Neural cell (in vitro differentiated cells): ENCODE data around the gene ZFYVE28.

ENCODE experiments used
- EP300 ChIP-seq: fragments of 450-650 bp; conservative IDR thresholded peaks from 2 replicates; pipeline ENCODE4 v1.6.1; 2014; ENCODE audit warnings: antibody characterized with exemption, mild to moderate bottlenecking, moderate library complexity; ENCODE audit not compliant: poor library complexity, severe bottlenecking
- EZH2 ChIP-seq: fragments of 200-600, 300-800 bp; shearing (Covaris generic), sonication (generic); IDR thresholded peaks from 2 replicates; pipeline ENCODE4 v1.6.1; 2014; ENCODE audit warnings: antibody characterized with exemption, low read length, borderline replicate concordance, mild to moderate bottlenecking; ENCODE audit not compliant: insufficient read depth, poor library complexity, severe bottlenecking
- POLR2AphosphoS5 ChIP-seq: IDR thresholded peaks from 2 replicates; pipeline ENCODE4 v1.6.1; 2012
- RAD21 ChIP-seq: fragments of 450-650 bp; conservative IDR thresholded peaks from 2 replicates; pipeline ENCODE4 v1.6.1; 2014; ENCODE audit warnings: antibody characterized with exemption, mild to moderate bottlenecking, moderate library complexity
- TF ChIP-seq, protein P1 (sequence below): fragments of 450-650 bp; IDR thresholded peaks from 2 replicates; pipeline ENCODE4 v1.5.1; 2014; ENCODE audit warnings: antibody characterized with exemption, mild to moderate bottlenecking, moderate library complexity; ENCODE audit not compliant: poor library complexity, severe bottlenecking

GRCh38 chr4:2304321-2304876 is 114.0 kb downstream of the ZFYVE28 start:
- TF ChIP-seq, protein P1, sequence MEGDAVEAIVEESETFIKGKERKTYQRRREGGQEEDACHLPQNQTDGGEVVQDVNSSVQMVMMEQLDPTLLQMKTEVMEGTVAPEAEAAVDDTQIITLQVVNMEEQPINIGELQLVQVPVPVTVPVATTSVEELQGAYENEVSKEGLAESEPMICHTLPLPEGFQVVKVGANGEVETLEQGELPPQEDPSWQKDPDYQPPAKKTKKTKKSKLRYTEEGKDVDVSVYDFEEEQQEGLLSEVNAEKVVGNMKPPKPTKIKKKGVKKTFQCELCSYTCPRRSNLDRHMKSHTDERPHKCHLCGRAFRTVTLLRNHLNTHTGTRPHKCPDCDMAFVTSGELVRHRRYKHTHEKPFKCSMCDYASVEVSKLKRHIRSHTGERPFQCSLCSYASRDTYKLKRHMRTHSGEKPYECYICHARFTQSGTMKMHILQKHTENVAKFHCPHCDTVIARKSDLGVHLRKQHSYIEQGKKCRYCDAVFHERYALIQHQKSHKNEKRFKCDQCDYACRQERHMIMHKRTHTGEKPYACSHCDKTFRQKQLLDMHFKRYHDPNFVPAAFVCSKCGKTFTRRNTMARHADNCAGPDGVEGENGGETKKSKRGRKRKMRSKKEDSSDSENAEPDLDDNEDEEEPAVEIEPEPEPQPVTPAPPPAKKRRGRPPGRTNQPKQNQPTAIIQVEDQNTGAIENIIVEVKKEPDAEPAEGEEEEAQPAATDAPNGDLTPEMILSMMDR = no peak
- TF ChIP-seq EP300 (no peak), POLR2AphosphoS5 (no peak), RAD21 (no peak), EZH2 (no peak)
